ENCODE measurements around the gene CFAP47.

CFAP47 gene

DNA sequence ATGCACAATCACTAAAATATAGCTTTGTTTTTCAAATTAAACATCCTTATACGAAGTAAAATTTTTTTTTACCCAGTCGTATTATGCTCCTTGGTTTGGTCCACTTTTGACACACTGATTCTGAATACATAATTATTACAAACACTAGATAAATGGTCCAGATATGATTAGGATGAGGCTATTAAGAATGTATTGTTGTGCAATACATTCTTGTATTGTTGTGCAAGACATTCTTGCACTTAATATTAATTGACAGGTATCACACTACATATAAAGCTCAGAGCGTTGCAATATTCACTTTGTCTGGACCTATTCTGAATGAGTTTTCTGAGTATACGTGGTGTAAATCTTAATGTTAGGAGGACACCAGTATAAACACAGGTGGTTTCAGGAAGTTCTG lies 464.0 kb downstream of the CFAP47 start:
- no peak for TF ChIP-seq FOXP2 (optimal IDR thresholded peaks at IDR 0.05; ENCODE audit: borderline replicate concordance, extremely low read depth, extremely low read length, insufficient read depth)
- no peak for TF ChIP-seq SIN3A (IDR thresholded peaks at IDR 0.05; ENCODE audit: borderline replicate concordance, insufficient read depth, low read length)
- no peak for TF ChIP-seq TAF1 (IDR thresholded peaks at IDR 0.05; ENCODE audit: borderline replicate concordance, insufficient read depth, low read length)
- no peak for TF ChIP-seq POLR2AphosphoS5 (IDR thresholded peaks at IDR 0.05; ENCODE audit: low read depth, low read length)
- TF ChIP-seq, protein P1, sequence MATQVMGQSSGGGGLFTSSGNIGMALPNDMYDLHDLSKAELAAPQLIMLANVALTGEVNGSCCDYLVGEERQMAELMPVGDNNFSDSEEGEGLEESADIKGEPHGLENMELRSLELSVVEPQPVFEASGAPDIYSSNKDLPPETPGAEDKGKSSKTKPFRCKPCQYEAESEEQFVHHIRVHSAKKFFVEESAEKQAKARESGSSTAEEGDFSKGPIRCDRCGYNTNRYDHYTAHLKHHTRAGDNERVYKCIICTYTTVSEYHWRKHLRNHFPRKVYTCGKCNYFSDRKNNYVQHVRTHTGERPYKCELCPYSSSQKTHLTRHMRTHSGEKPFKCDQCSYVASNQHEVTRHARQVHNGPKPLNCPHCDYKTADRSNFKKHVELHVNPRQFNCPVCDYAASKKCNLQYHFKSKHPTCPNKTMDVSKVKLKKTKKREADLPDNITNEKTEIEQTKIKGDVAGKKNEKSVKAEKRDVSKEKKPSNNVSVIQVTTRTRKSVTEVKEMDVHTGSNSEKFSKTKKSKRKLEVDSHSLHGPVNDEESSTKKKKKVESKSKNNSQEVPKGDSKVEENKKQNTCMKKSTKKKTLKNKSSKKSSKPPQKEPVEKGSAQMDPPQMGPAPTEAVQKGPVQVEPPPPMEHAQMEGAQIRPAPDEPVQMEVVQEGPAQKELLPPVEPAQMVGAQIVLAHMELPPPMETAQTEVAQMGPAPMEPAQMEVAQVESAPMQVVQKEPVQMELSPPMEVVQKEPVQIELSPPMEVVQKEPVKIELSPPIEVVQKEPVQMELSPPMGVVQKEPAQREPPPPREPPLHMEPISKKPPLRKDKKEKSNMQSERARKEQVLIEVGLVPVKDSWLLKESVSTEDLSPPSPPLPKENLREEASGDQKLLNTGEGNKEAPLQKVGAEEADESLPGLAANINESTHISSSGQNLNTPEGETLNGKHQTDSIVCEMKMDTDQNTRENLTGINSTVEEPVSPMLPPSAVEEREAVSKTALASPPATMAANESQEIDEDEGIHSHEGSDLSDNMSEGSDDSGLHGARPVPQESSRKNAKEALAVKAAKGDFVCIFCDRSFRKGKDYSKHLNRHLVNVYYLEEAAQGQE (IDR thresholded peaks at IDR 0.05; ENCODE audit: insufficient read depth in 1 of 2, low read depth in 2 of 2, low read length in 2 of 2) = no peak

- no peak for TF ChIP-seq TAF1 (IDR thresholded peaks at IDR 0.05; ENCODE audit: borderline replicate concordance, insufficient read depth, low read length)
- TF ChIP-seq, protein P1 (IDR thresholded peaks at IDR 0.05; ENCODE audit: insufficient read depth in 1 of 2, low read depth in 2 of 2, low read length in 2 of 2) = no peak
- TF ChIP-seq POLR2AphosphoS5 (IDR thresholded peaks at IDR 0.05; ENCODE audit: low read depth, low read length) = no peak
- TF ChIP-seq SIN3A (IDR thresholded peaks at IDR 0.05; ENCODE audit: borderline replicate concordance, insufficient read depth, low read length) = no peak
- TF ChIP-seq FOXP2 (optimal IDR thresholded peaks at IDR 0.05; ENCODE audit: borderline replicate concordance, extremely low read depth, extremely low read length, insufficient read depth) = no peak
Measured at GRCh38 chrX:36388901-36389300, 469.4 kb downstream of the CFAP47 start.

DNA sequence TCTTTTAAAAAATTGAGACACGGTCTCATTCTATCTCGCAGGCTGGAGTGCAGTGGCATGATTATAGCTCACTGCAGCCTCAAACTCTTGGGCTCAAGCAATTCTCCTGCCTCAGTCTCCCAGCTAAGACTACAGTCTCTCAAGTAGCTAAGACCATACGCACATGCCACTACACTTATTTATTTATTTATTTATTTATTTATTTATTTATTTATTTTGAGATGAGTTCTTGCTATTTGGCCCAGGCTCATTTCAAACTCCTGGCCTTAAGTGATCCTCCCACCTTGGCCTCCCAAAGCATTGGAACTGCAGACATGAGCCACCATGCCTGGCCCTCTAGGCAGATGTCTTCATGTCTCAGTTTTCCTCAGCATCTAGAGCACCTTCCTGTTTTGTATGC lies 482.2 kb downstream of the CFAP47 start:
- TF ChIP-seq POLR2AphosphoS5 (IDR thresholded peaks at IDR 0.05; ENCODE audit: low read depth, low read length) = no peak
- no peak for TF ChIP-seq TAF1 (IDR thresholded peaks at IDR 0.05; ENCODE audit: borderline replicate concordance, insufficient read depth, low read length)
- TF ChIP-seq, protein P1 (IDR thresholded peaks at IDR 0.05; ENCODE audit: insufficient read depth in 1 of 2, low read depth in 2 of 2, low read length in 2 of 2) = no peak
- TF ChIP-seq SIN3A (IDR thresholded peaks at IDR 0.05; ENCODE audit: borderline replicate concordance, insufficient read depth, low read length) = no peak
- TF ChIP-seq FOXP2 (optimal IDR thresholded peaks at IDR 0.05; ENCODE audit: borderline replicate concordance, extremely low read depth, extremely low read length, insufficient read depth) = no peak

DNA sequence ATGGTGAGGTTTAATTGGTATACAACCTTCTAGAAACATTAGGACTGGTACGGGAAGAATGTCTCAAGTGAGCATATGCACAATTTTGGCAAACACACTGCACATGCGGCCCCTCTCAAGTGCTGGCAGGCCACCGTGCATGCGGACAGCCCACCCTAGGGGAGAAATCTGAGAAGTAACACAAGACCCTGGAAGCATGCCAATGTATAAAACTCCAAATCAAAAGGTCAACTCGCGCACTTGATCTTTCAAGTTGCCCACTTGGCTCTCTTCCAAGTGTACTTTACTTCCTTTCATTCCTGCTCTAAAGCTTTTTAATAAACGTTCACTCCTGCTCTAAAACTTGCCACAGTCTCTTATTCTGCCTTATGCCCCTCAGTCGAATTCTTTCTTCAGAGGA lies 488.3 kb downstream of the CFAP47 start:
- TF ChIP-seq POLR2AphosphoS5 (IDR thresholded peaks at IDR 0.05; ENCODE audit: low read depth, low read length) = no peak
- no peak for TF ChIP-seq SIN3A (IDR thresholded peaks at IDR 0.05; ENCODE audit: borderline replicate concordance, insufficient read depth, low read length)
- no peak for TF ChIP-seq TAF1 (IDR thresholded peaks at IDR 0.05; ENCODE audit: borderline replicate concordance, insufficient read depth, low read length)
- TF ChIP-seq, protein P1 (IDR thresholded peaks at IDR 0.05; ENCODE audit: insufficient read depth in 1 of 2, low read depth in 2 of 2, low read length in 2 of 2) = no peak
- TF ChIP-seq FOXP2 (optimal IDR thresholded peaks at IDR 0.05; ENCODE audit: borderline replicate concordance, extremely low read depth, extremely low read length, insufficient read depth) = no peak

- no peak for TF ChIP-seq POLR2AphosphoS5 (IDR thresholded peaks at IDR 0.05; ENCODE audit: low read depth, low read length)
- TF ChIP-seq TAF1 (IDR thresholded peaks at IDR 0.05; ENCODE audit: borderline replicate concordance, insufficient read depth, low read length) = no peak
- no peak for TF ChIP-seq FOXP2 (optimal IDR thresholded peaks at IDR 0.05; ENCODE audit: borderline replicate concordance, extremely low read depth, extremely low read length, insufficient read depth)
Measured at GRCh38 chrX:36414056-36414455, 494.5 kb downstream of the CFAP47 start.
